ENCODE results near the gene PCDHGC5.

DNA sequence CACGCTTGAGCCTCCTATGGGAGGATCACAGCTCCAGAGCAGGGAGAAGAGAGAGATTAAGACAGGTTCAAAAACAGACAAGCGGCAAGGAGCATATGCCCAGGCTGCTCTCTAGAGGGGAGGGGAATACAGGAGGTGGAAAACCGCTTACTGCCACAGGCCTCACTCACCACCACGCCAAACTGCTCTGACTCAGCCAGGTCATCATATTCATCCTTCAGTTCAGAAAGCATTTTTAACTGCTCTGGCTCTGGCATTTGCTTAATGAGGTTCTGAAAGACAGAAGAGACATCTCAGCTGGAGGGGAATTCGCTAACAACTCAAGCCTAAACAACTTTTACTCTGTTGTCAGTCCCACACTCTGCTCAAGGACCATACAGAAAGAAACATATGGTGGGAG, 40.1 kb downstream of the PCDHGC5 start:
- TF ChIP-seq, protein P1, sequence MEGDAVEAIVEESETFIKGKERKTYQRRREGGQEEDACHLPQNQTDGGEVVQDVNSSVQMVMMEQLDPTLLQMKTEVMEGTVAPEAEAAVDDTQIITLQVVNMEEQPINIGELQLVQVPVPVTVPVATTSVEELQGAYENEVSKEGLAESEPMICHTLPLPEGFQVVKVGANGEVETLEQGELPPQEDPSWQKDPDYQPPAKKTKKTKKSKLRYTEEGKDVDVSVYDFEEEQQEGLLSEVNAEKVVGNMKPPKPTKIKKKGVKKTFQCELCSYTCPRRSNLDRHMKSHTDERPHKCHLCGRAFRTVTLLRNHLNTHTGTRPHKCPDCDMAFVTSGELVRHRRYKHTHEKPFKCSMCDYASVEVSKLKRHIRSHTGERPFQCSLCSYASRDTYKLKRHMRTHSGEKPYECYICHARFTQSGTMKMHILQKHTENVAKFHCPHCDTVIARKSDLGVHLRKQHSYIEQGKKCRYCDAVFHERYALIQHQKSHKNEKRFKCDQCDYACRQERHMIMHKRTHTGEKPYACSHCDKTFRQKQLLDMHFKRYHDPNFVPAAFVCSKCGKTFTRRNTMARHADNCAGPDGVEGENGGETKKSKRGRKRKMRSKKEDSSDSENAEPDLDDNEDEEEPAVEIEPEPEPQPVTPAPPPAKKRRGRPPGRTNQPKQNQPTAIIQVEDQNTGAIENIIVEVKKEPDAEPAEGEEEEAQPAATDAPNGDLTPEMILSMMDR (IDR thresholded peaks at IDR 0.05): no peak
- no peak for TF ChIP-seq ZFX (IDR thresholded peaks at IDR 0.05; ENCODE audit: borderline replicate concordance)

Data from 22Rv1 (cell line).